Central memory CD4-positive, alpha-beta T cell (primary cell): ENCODE measurements around the gene HDDC2.

Experiments
- DNase-seq: peaks from one replicate; pipeline ENCODE4 v3.0.0; 2022

Gene HDDC2

GRCh38 chr6:125269328-125269985 lies 32.3 kb downstream of the HDDC2 start:
- DNase-seq, result no peak

DNA sequence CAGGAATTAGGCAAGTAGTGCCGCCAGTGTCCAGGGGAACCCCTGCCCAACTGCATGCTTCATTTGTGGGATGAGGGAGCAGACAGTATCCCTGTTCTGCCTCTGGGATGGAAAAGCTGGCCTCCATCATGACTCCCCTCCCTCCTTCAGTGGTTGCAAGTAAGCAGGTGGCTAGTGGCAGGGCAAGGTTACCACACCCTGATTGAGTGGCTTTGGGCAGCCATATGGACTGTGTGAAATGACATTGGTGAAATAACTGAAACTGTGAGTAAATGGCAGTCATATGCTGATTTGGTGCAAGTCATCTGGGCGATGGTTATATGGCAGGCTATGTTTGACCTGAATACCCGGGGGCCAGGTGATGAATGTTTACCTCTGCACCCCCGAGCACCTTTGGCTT lies 33.0 kb downstream of the HDDC2 start:
- no peak for DNase-seq

DNA sequence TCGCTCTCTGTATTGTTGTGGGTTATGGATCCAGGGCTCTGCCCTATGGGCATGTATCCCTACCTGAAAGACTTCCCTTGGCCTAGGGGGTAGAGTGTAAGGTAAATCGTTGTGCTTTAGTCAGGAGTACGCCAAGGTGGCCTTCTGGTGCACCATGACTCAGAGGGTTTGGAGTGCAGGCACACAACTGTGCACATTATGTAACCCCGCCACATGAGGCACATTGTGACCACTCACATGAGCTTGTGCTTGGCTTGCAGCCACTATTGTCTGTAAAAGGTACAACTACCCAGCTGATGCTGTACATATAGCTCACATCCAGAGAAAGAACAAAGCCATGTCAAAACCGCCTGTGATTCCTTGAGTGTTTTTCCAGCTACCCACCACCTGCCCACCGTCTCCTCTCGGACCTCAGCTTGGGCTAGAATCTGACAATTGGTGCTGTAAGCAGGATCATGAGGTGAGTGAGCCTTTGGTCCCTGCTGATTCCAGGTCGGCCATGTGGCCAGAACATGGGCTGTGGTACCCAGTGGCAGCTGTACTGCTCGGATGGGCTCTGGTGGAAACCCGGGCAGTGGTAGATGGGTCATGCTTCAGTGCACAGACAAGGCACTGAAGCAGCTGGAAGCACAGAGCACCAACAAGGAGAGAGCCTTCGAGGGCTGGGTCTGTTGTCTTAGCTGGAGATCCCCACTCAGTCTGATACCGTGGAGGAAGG lies 33.8 kb downstream of the HDDC2 start:
- no peak for DNase-seq

DNA sequence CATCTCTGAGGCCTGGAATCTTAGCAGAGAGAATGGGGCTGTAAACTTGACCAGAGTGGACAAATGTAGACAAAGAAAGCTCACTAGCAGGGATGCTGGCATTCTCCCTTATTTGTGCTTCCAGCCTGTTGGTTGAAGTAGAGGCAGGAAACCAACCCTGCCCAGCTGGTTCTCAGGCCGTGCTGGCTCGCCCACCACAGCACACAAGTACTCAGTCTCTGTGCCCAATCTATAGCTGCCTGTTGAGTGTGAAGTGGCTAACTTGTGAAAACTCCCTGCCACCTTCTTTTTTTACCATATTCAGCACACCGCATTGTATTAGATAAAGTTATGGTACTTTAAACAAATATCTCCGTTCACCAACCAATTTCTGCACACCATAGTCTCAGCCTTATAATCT lies 37.3 kb downstream of the HDDC2 start:
- no peak for DNase-seq

DNA sequence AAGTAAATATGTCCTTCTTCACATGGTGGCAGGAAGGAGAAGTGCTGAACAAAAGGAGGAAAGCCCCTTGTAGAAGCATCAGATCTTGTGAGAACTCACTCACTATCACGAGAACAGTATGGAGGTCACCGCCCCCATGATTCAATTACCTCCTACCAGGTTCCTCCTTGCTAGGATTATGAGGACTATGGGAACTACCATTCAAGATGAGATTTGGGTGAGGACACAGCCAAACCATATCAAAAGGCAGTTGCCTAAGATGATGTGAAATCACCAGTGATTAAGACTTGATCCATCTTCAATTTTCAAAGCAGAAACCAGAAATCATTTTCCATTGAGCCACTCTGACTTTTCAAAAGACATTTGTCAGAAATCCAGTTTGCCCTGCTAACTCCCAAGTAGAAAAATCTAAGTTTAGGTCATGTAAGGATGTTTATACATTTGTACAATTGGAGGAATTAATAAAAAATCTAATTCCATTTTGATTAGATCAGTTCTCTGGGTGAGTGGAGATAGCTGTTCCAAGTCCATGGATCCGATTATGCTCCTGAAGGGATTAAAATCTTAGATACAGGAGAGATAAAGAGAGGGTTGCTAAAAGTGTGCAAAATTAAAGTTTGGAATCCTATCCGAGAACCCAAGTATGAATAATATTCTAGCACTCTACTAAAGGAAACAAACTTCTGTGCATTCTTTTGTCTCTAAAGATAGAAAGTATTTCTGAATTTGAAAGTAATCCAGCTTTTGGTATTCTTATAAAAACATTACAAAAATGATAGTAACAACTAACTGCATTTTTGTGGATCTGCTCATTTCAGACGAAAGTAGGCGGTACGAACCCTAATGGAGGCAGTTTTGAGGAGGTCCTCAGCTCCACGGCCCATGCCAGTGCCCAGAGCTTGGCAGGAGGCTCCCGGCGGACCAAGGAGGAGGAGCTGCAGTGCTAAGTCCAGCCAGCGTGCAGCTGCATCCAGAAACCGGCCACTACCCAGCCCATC lies 39.5 kb downstream of the HDDC2 start:
- no peak for DNase-seq

- no peak for DNase-seq
Measured at GRCh38 chr6:125259354-125259736, 42.4 kb downstream of the HDDC2 start.

GRCh38 chr6:125258651-125259353 lies 43.0 kb downstream of the HDDC2 start:
- no peak for DNase-seq

GRCh38 chr6:125257351-125257750 lies 44.4 kb downstream of the HDDC2 start:
- DNase-seq, result no peak

DNA sequence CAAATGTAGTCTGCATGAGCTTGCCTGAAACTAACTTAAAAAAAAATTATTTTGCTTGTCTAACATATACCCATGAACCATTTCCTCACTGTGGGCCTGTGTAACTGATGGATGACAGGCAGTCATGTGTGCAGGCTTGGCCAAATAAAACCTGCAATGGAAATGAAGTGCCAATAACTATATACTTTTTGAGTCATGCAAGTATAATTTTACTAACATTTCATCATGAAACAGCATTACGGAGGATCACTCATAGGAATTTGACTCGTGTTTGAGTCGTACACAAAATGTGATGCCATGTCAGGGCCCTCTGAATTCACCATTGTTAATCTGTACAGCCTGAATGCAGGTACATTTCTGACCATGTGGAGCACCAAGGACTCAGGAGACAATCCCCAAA lies 46.6 kb downstream of the HDDC2 start:
- no peak for DNase-seq

GRCh38 chr6:125254321-125254720 lies 47.4 kb downstream of the HDDC2 start:
- DNase-seq, result no peak

DNA sequence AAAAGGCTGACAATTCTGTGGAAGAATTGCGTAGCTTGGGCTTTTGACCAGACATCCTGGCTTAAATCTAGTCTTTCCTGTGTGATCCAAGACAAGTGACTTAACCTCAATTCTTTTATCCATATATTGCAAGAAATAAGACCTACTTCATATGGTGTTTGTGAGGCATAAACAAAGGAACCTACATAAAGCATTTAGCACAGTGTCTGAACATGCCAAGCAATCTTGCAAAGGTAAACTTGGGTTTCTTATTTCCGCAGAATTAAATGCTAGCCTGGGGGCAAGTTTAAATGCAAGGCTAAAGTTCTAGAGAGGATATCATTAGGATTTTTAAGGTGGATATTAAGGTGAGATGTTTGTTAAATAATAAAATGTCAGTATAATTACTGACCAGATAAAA lies 47.9 kb downstream of the HDDC2 start:
- DNase-seq, result no peak

- DNase-seq, result no peak
Measured at GRCh38 chr6:125252891-125253290, 48.9 kb downstream of the HDDC2 start.

DNA sequence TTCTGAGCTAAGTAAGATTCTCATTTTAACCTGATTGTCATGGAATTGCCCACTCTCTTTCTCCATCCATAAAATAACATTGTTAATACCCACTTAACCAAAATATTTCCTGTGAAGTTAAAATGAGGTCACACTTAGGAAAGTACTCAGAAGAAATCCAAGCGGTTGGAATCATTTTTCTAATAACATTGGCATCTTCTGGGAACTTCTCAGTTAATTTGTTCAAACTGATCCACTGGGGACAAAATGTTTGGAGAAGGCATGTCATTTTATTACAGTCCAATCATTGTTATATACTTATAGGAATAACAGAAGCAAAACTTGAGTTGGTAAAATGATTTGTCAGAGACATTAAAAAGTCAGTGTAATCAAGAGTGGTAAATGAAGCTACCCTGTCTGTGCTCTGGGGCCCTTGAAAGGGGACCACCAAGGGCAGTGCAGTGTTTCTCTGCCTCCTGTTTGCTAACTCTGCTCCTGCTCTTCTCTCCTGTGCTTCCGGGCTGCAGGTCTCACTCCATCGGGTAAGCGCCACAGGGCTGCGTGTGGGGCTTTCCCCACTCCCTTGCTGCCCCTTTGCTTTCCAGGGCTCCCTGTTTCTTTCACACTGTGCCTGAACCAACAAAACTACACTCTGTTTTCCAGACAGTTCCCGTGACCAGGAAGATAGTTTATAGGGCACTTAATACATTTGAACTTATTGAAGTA lies 50.1 kb downstream of the HDDC2 start:
- DNase-seq, result no peak

DNA sequence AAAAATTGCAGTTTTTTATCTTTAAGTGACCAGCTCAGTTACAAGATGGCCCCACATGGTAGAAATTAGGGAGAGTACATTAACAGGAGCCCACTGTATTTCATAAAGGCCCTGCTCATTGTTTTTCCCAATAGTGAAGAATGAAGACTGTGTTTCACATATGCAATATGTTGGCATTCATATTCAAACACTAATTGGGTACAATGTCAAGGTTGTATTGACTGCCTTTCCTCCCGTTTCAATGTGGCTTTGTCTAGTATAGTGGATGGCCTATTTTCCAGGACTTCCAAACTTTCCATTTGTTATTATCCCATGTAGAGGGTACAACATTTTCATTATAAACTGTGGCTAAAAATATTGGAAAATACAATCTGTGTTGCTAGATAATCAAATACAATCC lies 51.3 kb downstream of the HDDC2 start:
- DNase-seq, result no peak

DNA sequence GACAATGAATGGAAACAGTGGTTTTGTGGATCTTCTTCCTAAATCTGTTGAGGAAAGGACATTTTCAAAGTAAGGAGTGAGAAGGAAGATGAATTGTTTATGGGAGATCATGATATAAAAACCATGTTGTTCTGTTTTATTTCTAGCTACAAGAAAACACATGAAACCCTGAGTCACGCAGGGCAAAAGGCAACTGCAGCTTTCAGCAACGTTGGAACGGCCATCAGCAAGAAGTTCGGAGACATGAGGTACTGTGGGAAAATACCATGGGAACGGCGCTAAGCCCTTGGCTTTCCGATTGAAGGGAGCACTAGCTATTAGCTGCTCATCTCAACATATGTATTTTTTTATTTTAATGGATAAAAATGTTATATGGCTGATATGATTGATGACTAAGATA lies 53.6 kb downstream of the HDDC2 start:
- DNase-seq, result no peak

DNA sequence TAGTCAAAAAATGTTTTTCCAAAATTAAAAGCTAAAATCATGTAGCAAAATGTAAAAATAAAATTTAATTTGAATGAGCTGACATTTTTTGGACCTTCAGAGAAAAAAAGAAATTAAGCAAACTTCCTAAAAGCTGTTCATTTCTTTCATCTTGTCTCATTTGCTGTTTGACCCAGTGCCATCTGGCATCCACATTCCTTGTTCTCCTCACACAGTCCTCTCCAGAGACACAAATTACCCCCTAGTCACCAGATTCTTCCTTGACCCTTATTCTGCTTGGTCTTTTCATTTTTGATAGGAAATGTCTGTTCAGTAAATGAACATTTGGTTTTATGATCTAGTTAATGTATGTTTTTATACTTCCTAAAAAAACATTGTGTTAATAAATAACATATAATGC lies 55.2 kb downstream of the HDDC2 start:
- no peak for DNase-seq

GRCh38 chr6:125245523-125246264 lies 56.1 kb downstream of the HDDC2 start:
- no peak for DNase-seq

DNA sequence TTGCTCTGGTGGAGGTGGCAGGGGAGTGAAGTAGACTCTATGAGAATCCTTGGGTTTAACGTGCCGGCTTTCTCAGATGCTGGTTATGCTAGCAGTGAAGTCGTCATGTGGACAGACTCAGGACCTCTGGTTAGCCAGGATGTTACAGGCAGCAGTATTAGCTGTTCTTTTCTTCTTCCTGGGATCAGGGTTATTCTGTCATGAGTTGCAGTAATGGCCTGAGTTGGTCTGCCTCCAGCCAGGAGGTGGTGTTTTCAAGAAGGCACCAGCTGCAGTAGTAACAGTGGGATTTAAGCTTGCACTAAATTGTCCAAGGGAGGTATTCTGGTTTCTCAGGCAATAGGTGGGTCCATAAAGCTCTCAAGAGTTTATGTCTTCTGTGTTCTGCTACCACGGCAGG lies 56.7 kb downstream of the HDDC2 start:
- no peak for DNase-seq

DNA sequence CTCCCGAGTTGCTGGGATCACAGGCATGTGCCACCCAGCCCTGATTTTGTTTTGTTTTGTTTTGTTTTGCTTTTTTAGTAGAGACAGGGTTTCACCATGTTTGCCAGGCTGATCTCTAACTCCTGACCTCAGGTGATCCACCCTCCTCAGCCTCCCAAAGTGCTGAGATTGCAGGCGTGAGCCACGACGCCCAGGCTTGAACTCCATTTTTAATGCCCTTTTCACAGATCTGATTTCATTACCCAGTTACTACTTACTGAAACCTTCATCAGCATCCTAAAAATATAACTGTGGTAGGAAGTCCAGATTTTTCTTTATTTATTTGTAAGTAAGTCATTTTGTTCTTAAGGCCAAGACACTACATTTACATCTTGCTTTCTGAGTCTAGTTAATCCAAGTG lies 64.0 kb downstream of the HDDC2 start:
- no peak for DNase-seq

DNA sequence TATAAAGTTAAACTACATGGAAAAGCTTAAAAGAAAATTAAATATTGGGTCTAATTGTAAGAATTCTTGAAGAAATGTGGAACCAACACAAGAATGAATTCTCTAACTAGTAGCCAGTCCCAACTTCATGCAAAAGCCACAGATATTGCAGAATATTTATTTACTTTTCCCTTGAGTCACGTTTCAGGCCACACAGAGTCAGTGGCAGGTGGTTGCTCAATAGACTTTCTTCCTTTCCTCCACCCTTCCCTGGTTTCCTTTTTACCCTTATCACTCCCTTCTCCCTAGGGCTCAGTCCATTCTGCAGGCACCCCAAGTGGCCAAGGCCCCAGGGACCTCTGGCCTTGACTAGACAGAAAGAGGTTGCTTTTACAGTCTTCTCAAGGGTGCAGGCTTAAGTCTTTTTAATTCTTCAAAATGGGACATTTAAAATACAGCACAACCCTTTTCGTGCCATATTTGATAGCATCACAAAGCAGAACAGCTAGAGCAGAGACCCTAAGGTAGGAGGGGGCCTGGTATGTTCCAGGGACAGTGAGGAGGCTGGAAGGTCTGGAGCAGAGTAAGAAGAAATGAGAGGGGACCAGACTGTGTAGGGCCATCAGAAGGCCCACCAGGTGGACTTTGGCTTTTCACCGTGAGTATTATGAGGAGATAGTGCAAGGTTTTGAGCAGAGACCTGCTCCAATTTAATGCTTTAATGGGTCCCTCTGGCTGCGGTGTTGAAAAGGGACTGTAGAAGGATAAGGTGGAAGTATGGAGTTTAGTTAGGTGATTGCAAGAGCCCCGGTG lies 65.0 kb downstream of the HDDC2 start:
- no peak for DNase-seq

DNA sequence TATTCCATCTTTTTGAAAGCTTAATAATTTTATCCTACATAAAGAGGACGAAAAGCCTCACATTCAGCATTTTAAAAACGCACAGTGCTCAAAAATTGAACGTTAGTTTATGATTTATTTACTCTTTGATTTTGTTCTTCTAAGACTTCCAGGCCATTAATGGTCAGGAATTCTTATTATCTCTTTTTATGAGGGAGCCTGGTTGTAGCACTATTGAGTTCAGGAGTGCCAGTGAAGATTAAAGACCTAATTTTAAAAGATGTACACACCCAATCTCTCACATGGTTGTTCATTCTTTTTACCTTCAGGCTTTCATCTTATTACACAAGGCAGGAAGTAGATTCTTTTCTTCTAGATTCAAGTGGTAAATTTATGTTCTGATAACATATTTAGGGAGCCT lies 68.6 kb downstream of the HDDC2 start:
- no peak for DNase-seq
